ENCODE data around the gene NQO1. TPM values are rescaled to one million over a fixed set of nuclear protein-coding genes. Genes with fewer than 3 reads are reported as not detected.
A peak's percentile ranks its signal among the peaks of the same experiment; 100 is the strongest.

NQO1 gene
- total and polyA plus RNA-seq, 9 of the 15 experiments (the other 6 are each of a cell fraction or from before 2014, with no cell fraction given), result 96.7 to 198 (median 122) TPM

DNA sequence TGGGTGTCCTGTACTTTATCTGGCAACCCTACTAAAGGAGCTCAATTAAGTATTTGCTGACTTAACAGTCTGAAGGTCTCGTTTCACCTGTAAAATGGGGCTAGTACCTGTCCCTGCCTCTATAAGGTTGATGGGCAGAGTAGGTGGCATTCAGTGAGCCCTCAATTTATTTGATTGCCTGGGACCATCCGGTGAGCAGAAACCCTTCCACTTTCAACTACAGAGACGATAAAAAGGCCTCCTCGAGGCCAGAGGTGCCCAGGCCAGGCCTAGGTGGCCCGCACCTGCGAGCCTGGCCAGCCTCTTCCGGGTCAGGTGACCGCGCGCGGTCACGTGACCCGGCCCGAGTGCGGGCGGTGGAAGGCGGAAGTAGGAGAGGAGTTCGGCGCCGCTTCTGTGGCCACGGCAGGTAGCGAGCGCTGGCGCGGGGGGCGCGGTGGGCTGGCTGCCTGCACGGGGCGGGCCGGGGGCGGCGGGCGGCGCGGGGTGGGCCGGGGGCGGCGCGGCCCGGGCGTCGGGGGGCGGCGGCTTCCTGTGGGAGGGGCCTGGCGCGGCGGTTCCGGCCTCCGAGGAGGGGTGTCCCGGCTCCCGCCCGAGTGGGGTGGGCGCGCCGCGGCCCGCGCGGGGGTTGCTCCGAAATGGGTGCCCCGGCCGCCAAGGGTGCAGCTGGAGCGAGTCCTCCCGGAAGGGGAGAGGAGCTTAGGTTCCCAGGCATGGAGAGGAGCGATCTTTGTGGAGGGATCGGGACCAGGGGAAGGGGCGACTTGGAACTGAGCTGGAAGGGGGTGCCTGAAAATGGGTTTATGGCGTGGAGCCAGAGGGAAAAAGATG, 35.8 kb upstream of the NQO1 start, which contains the start of gene WWP2 (continued):
- TF ChIP-seq ZZZ3 (IDR thresholded peaks at IDR 0.05) (no peak), SIRT6 (IDR thresholded peaks at IDR 0.05; ENCODE audit: low read depth, low read length) (no peak), ZNF354B (CRISPR knock-in tag; IDR thresholded peaks at IDR 0.05) (no peak), SPI1 (IDR thresholded peaks at IDR 0.05; ENCODE audit: borderline replicate concordance, low read depth, low read length) (0 out of 2 replicates have a peak, but pooled peaks have one; percentile 22), ZNF551 (CRISPR knock-in tag; IDR thresholded peaks at IDR 0.05) (no peak), ZBTB7A (IDR thresholded peaks at IDR 0.05; ENCODE audit: borderline replicate concordance, control insufficient read depth, low read depth, low read length) (peak; percentile 90; the same call in 1 of the 2 replicates), GABPB1 (CRISPR knock-in tag; IDR thresholded peaks at IDR 0.05) (no peak; the same call in 1 of the 2 replicates), PHB2 (IDR thresholded peaks at IDR 0.05; ENCODE audit: low read depth) (no peak), ZNF76 (CRISPR knock-in tag; IDR thresholded peaks at IDR 0.05; ENCODE audit: borderline replicate concordance) (no peak), ZNF408 (CRISPR knock-in tag; IDR thresholded peaks at IDR 0.05; ENCODE audit: low read depth) (no peak), MAZ (CRISPR knock-in tag; conservative IDR thresholded peaks at IDR 0.05 in 1 of 2, IDR thresholded peaks at IDR 0.05 in 1 of 2) (no peak; a peak in 1 of 4 replicates), SMARCC2 (IDR thresholded peaks at IDR 0.05; ENCODE audit: low read depth) (no peak), ZNF778 (CRISPR knock-in tag; IDR thresholded peaks at IDR 0.05) (no peak), ARID3B (CRISPR knock-in tag; IDR thresholded peaks at IDR 0.05; ENCODE audit: borderline replicate concordance) (no peak), MAFF (IDR thresholded peaks at IDR 0.05; ENCODE audit: low read length) (peak; percentile 58; the same call in 1 of the 2 replicates), HDGF (IDR thresholded peaks at IDR 0.05) (no peak), YY1 (IDR thresholded peaks at IDR 0.05; ENCODE audit: borderline replicate concordance in 1 of 3, control insufficient read depth in 1 of 3, extremely low read depth in 1 of 3, insufficient read depth in 3 of 3, insufficient read length in 1 of 3, insufficient replicate concordance in 2 of 3, low read depth in 1 of 3, low read length in 2 of 3) (peak in 2 of 3 experiments; percentile 22 to 49), ZNF277 (CRISPR knock-in tag; IDR thresholded peaks at IDR 0.05; ENCODE audit: borderline replicate concordance) (no peak), RUNX1 (IDR thresholded peaks at IDR 0.05; ENCODE audit: low read depth) (no peak)
- TF ChIP-seq, protein P1, sequence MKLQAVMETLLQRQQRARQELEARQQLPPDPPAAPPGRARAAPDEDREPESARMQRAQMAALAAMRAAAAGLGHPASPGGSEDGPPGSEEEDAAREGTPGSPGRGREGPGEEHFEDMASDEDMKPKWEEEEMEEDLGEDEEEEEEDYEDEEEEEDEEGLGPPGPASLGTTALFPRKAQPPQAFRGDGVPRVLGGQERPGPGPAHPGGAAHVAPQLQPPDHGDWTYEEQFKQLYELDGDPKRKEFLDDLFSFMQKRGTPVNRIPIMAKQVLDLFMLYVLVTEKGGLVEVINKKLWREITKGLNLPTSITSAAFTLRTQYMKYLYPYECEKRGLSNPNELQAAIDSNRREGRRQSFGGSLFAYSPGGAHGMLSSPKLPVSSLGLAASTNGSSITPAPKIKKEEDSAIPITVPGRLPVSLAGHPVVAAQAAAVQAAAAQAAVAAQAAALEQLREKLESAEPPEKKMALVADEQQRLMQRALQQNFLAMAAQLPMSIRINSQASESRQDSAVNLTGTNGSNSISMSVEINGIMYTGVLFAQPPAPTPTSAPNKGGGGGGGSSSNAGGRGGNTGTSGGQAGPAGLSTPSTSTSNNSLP (IDR thresholded peaks at IDR 0.05; ENCODE audit: borderline replicate concordance, low read depth, low read length), result no peak
- TF ChIP-seq, protein P2, sequence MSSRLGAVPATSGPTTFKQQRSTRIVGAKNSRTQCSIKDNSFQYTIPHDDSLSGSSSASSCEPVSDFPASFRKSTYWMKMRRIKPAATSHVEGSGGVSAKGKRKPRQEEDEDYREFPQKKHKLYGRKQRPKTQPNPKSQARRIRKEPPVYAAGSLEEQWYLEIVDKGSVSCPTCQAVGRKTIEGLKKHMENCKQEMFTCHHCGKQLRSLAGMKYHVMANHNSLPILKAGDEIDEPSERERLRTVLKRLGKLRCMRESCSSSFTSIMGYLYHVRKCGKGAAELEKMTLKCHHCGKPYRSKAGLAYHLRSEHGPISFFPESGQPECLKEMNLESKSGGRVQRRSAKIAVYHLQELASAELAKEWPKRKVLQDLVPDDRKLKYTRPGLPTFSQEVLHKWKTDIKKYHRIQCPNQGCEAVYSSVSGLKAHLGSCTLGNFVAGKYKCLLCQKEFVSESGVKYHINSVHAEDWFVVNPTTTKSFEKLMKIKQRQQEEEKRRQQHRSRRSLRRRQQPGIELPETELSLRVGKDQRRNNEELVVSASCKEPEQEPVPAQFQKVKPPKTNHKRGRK (tag; IDR thresholded peaks at IDR 0.05), result no peak

All from K562 (cell line).